ENCODE results near the gene SCN8A. TPM values are rescaled to one million over a fixed set of nuclear protein-coding genes. Genes with fewer than 3 reads are reported as not detected.

Gene SCN8A
- total and polyA plus RNA-seq, 2 donors (not counting 3 experiments of a cell fraction or from before 2014, with no cell fraction given), result 9.4 to 20.4 TPM

DNA sequence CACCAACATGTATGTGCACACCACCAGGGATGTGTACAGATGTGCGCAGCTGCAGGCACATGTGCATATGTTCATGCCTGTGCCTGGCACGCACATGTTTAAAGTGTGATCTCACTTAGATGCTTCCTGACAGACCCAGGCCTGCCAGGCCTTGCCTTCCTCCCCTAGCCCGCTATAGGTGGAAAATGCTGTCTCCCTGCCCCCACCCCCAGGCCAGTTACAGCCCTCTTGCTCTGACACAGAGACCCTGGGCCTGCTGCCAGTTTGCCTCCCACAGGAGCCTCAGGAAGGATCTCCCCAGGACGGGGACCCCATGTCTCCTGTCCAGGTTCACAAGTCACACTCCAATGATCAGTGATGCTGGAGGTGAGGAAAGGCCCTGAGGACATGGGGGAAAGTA is 235.8 kb downstream of the SCN8A start:
- Histone ChIP-seq H3K27ac (ENCODE audit: insufficient read depth, low read depth, low read length) (no peak overlapping the region), H2AFZ (ENCODE audit: low read depth, low read length) (no peak overlapping the region), H3K4me2 (ENCODE audit: insufficient read depth, low read length) (no peak overlapping the region), H3K9ac (replicated peaks; ENCODE audit: extremely low read depth, insufficient read depth, low read length) (no peak overlapping the region), H3K27me3 (ENCODE audit: control insufficient read depth in 2 of 2, insufficient read depth in 2 of 2, low read length in 2 of 2) (peaks cover 0 to 5% of the 10 kb centered on the region in 2 experiments), H3K9me1 (replicated peaks; ENCODE audit: control insufficient read depth, extremely low read depth, insufficient read depth, low read length) (no peaks in the 10 kb centered on the region), H3K79me2 (ENCODE audit: control insufficient read depth, insufficient read depth, low read length) (no peaks in the 10 kb centered on the region), H3K4me1 (ENCODE audit: control insufficient read depth, extremely low read depth, insufficient read depth, low read length) (peaks cover 3% of the 10 kb centered on the region), H3K9me3 (replicated peaks; ENCODE audit: control insufficient read depth, insufficient read depth, low read length) (no peaks in the 10 kb centered on the region), H4K20me1 (replicated peaks; ENCODE audit: control insufficient read depth, extremely low read depth, insufficient read depth, low read length) (no peaks in the 10 kb centered on the region), H3K4me3 (replicated peaks in 1 of 3; ENCODE audit: insufficient read depth in 1 of 3, low read depth in 1 of 3, low read length in 3 of 3) (no peak overlapping the region), H3K36me3 (ENCODE audit: control insufficient read depth in 2 of 2, extremely low read depth in 1 of 2, insufficient read depth in 2 of 2, low read length in 2 of 2) (no peaks in the 10 kb centered on the region)
- dilution Hi-C loops (cut with MboI; ENCODE audit: extremely low pct_ligation_motif_present, low sequenced_read_pairs), result no loop called here
- DNase-seq (ENCODE audit: low read depth, low spot score) (no peak), FAIRE-seq (no peak)
- POLR2A ChIA-PET, result no interaction called here
- no TSS peak for BruUV-seq (replicated peaks)
- TF ChIP-seq POLR2AphosphoS5 (IDR thresholded peaks at IDR 0.05; ENCODE audit: insufficient read depth, low read depth, low read length), result no peak
- no peak for TF ChIP-seq EZH2 (IDR thresholded peaks at IDR 0.05; ENCODE audit: borderline replicate concordance, low read depth, low read length, severe bottlenecking)
- no peak for TF ChIP-seq JUN (IDR thresholded peaks at IDR 0.05; ENCODE audit: borderline replicate concordance, insufficient read depth, insufficient read length, low read depth)
- no peak for TF ChIP-seq FOS (IDR thresholded peaks at IDR 0.05; ENCODE audit: borderline replicate concordance, insufficient read depth, low read length)
- TF ChIP-seq, protein P1, sequence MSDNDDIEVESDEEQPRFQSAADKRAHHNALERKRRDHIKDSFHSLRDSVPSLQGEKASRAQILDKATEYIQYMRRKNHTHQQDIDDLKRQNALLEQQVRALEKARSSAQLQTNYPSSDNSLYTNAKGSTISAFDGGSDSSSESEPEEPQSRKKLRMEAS (IDR thresholded peaks at IDR 0.05; ENCODE audit: insufficient read depth, insufficient read length), result no peak
- TF ChIP-seq, protein P2, sequence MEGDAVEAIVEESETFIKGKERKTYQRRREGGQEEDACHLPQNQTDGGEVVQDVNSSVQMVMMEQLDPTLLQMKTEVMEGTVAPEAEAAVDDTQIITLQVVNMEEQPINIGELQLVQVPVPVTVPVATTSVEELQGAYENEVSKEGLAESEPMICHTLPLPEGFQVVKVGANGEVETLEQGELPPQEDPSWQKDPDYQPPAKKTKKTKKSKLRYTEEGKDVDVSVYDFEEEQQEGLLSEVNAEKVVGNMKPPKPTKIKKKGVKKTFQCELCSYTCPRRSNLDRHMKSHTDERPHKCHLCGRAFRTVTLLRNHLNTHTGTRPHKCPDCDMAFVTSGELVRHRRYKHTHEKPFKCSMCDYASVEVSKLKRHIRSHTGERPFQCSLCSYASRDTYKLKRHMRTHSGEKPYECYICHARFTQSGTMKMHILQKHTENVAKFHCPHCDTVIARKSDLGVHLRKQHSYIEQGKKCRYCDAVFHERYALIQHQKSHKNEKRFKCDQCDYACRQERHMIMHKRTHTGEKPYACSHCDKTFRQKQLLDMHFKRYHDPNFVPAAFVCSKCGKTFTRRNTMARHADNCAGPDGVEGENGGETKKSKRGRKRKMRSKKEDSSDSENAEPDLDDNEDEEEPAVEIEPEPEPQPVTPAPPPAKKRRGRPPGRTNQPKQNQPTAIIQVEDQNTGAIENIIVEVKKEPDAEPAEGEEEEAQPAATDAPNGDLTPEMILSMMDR (IDR thresholded peaks at IDR 0.05; ENCODE audit: extremely low read depth in 1 of 2, insufficient read depth in 1 of 2, low read depth in 1 of 2, low read length in 2 of 2), result no peak
- no peak for TF ChIP-seq MYC (IDR thresholded peaks at IDR 0.05; ENCODE audit: low read depth, low read length)
- TF ChIP-seq GATA2 (IDR thresholded peaks at IDR 0.05; ENCODE audit: insufficient read depth, insufficient read length, low read depth, low read length), result no peak
- no peak for TF ChIP-seq POLR2A (IDR thresholded peaks at IDR 0.05; ENCODE audit: low read depth, low read length)
- intact Hi-C loops (cut with micrococcal nuclease), result no loop called here
- CTCF ChIA-PET, result interaction anchor here (4.7 kb wide), 1 partner anchor 406 kb away, joined by 43 read pairs; no protein-coding TSS in a partner anchor

Data from endothelial cell of umbilical vein (primary cell).